ENCODE measurements around the gene SLF1. TPM values are rescaled to one million over a fixed set of nuclear protein-coding genes. Genes with fewer than 3 reads are reported as not detected.
A peak's percentile ranks its signal among the peaks of the same experiment; 100 is the strongest.

Gene SLF1
- total RNA-seq, 2 donors from 2014 or later = 2.3 to 11.2 TPM

GRCh38 chr5:94689908-94690307, 71.4 kb downstream of the SLF1 start:
- Histone ChIP-seq H3K36me3 (replicated peaks in 1 of 2; ENCODE audit: insufficient read depth in 1 of 2, low read depth in 2 of 2) (no peaks in the 10 kb centered on the region), H3K4me1 (no peaks in the 10 kb centered on the region), H3K4me3 (no peak overlapping the region), H3K27me3 (no peaks in the 10 kb centered on the region), H3K9me3 (no peaks in the 10 kb centered on the region), H3K27ac (no peak overlapping the region)
- intact Hi-C loops (cut with DNase I) = no loop called here
- no peak for TF ChIP-seq CTCF (IDR thresholded peaks at IDR 0.05)
- no peak for TF ChIP-seq POLR2A (IDR thresholded peaks at IDR 0.05)
- no peak for ATAC-seq
- no peak for DNase-seq

GRCh38 chr5:94690778-94691177, 72.3 kb downstream of the SLF1 start:
- intact Hi-C loops (cut with DNase I) = no loop called here
- no peaks in the 10 kb centered on the region for H3K9me3 ChIP-seq
- 63 to 71% methylated on average over 2 of the region's 2 CpGs for WGBS, 2 donors
- no peak overlapping the region for H3K27ac ChIP-seq
- no peak for TF ChIP-seq POLR2A (IDR thresholded peaks at IDR 0.05)
- no peak for TF ChIP-seq CTCF (IDR thresholded peaks at IDR 0.05)
- H3K4me3 ChIP-seq = no peak overlapping the region
- H3K36me3 ChIP-seq (replicated peaks in 1 of 2; ENCODE audit: insufficient read depth in 1 of 2, low read depth in 2 of 2) = peaks cover 0 to 1% of the 10 kb centered on the region in 2 donors
- H3K27me3 ChIP-seq = no peaks in the 10 kb centered on the region
- ATAC-seq = no peak
- no peak for DNase-seq
- H3K4me1 ChIP-seq = no peaks in the 10 kb centered on the region

- no peak overlapping the region for H3K27ac ChIP-seq
- intact Hi-C loops (cut with DNase I) = no loop called here
- H3K36me3 ChIP-seq (replicated peaks in 1 of 2; ENCODE audit: insufficient read depth in 1 of 2, low read depth in 2 of 2) = peaks cover 0 to 1% of the 10 kb centered on the region in 2 donors
- H3K4me3 ChIP-seq = no peak overlapping the region
- H3K9me3 ChIP-seq = no peaks in the 10 kb centered on the region
- TF ChIP-seq CTCF (IDR thresholded peaks at IDR 0.05) (no peak), POLR2A (IDR thresholded peaks at IDR 0.05) (no peak)
- DNase-seq = no peak
- no peak for ATAC-seq
- no peaks in the 10 kb centered on the region for H3K27me3 ChIP-seq
- no peaks in the 10 kb centered on the region for H3K4me1 ChIP-seq
- 82 to 84% methylated on average over 1 of the region's 1 CpG for WGBS, 2 donors
Measured at GRCh38 chr5:94691291-94691690, 72.8 kb downstream of the SLF1 start.

GRCh38 chr5:94691949-94692348, 73.5 kb downstream of the SLF1 start:
- 41 to 52% methylated on average over 4 of the region's 4 CpGs for WGBS, 2 donors
- H3K27ac ChIP-seq = no peak overlapping the region
- intact Hi-C loops (cut with DNase I) = no loop called here
- DNase-seq (peak in 2 of 4 donors; percentile 8 to 10), ATAC-seq (no peak)
- no peaks in the 10 kb centered on the region for H3K27me3 ChIP-seq
- TF ChIP-seq CTCF (IDR thresholded peaks at IDR 0.05) = no peak
- TF ChIP-seq POLR2A (IDR thresholded peaks at IDR 0.05) = no peak
- no peaks in the 10 kb centered on the region for H3K4me1 ChIP-seq
- no peak overlapping the region for H3K4me3 ChIP-seq
- H3K36me3 ChIP-seq (replicated peaks in 1 of 2; ENCODE audit: insufficient read depth in 1 of 2, low read depth in 2 of 2) = peaks cover 0 to 1% of the 10 kb centered on the region in 2 donors
- H3K9me3 ChIP-seq = no peaks in the 10 kb centered on the region

- ATAC-seq = no peak
- no peak for DNase-seq
- 81% methylated on average over 3 of the region's 3 CpGs for WGBS, 2 donors
Measured at GRCh38 chr5:94692581-94692980, 74.1 kb downstream of the SLF1 start.

More at GRCh38 chr5:94692581-94692980, 74.1 kb downstream of the SLF1 start:
- Histone ChIP-seq H3K9me3 (no peaks in the 10 kb centered on the region), H3K36me3 (replicated peaks in 1 of 2; ENCODE audit: insufficient read depth in 1 of 2, low read depth in 2 of 2) (peaks cover 0 to 1% of the 10 kb centered on the region in 2 donors), H3K27me3 (no peaks in the 10 kb centered on the region), H3K4me3 (no peak overlapping the region), H3K27ac (no peak overlapping the region), H3K4me1 (no peaks in the 10 kb centered on the region)
- TF ChIP-seq CTCF (IDR thresholded peaks at IDR 0.05) (no peak), POLR2A (IDR thresholded peaks at IDR 0.05) (no peak)
- intact Hi-C loops (cut with DNase I) = no loop called here

All from body of pancreas (tissue), 4 donors.